Measurements from ENCODE around the gene MYEOV. TPM values are rescaled to one million over a fixed set of nuclear protein-coding genes. Genes with fewer than 3 reads are reported as not detected.

Gene MYEOV
- total and polyA plus RNA-seq, 2 donors (not counting 1 experiment from before 2014, with no cell fraction given) = 0.72 TPM; not detected in 1

DNA sequence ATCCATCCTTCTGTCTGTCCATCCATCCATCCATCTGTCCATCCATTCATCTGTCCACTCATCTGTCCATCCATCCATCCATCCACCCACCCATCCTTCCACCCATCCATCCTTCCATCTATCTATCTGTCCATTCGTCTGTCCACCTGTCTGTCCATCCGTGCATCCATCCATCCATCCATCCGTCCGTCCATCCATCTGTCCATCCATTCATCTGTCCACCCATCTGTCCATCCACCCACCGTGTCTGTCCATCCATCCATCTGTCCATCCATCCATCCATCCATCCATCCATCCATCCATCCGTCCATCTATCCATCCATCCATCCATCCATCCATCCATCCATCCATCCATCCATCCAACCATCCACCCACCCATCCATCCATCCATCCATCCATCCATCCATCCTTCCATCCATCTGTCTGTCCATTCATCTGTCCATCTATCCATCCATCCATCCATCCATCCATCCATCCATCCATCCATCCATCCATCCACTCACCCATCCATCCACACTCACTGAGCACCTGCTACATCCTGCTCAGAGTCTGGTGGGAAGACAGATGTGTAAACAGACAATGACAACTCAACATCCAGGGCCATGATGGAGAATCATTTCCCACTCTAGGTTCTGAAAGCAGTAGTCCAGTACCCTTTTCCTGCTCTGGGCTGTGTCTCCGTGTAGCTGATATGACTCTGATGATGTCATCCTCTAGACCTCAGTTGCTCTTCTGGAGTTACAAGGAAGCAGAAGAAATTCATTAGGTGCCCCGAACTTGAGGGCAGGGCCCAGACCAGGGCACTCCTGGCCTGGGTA is 30.8 kb upstream of the MYEOV start:
- Histone ChIP-seq H3K27me3 (replicated peaks in 1 of 4; ENCODE audit: control extremely low read depth in 1 of 4, control insufficient read depth in 3 of 4, insufficient read depth in 4 of 4, low read length in 3 of 4) (no peaks in the 10 kb centered on the region), H3K4me3 (ENCODE audit: control extremely low read depth in 1 of 5, extremely low read depth in 1 of 5, insufficient read depth in 1 of 5, low read depth in 2 of 5, low read length in 4 of 5) (no peak overlapping the region), H2AFZ (ENCODE audit: insufficient read depth, low read depth, low read length, poor library complexity, severe bottlenecking) (no peak overlapping the region), H3K4me1 (ENCODE audit: control insufficient read depth in 2 of 2, insufficient read depth in 2 of 2, low read length in 2 of 2) (no peaks in the 10 kb centered on the region), H3K27ac (ENCODE audit: low read length in 2 of 2) (no peak overlapping the region), H4K20me1 (ENCODE audit: control insufficient read depth, insufficient read depth, low read length, poor library complexity, severe bottlenecking) (no peaks in the 10 kb centered on the region), H3K36me3 (replicated peaks in 1 of 2; ENCODE audit: control extremely low read depth in 1 of 2, control insufficient read depth in 1 of 2, extremely low read depth in 1 of 2, insufficient read depth in 2 of 2, low read length in 1 of 2) (no peaks in the 10 kb centered on the region), H3K79me2 (ENCODE audit: control insufficient read depth, insufficient read depth, low read length) (no peaks in the 10 kb centered on the region), H3K9me3 (ENCODE audit: control extremely low read depth in 1 of 3, control insufficient read depth in 2 of 3, insufficient read depth in 1 of 3, low read length in 2 of 3) (peaks cover 0 to 3% (median 0%) of the 10 kb centered on the region in 3 donors), H3K9ac (ENCODE audit: low read length) (no peak overlapping the region), H3K4me2 (replicated peaks; ENCODE audit: low read depth, low read length, poor library complexity, severe bottlenecking) (no peak overlapping the region)
- 92% methylated on average over 6 of the region's 8 CpGs for WGBS (ENCODE audit: insufficient coverage)
- Mint-ChIP-seq H3K27me3 (peaks cover 6% of the 10 kb centered on the region), H3K9me3 (ENCODE audit: insufficient read depth) (no peaks in the 10 kb centered on the region), H3K4me1 (no peaks in the 10 kb centered on the region), H3K4me3 (no peak overlapping the region), H3K27ac (no peak overlapping the region)
- ChIA-PET CTCF (no interaction called here), POLR2A (no interaction called here)
- TF ChIP-seq, protein P1, sequence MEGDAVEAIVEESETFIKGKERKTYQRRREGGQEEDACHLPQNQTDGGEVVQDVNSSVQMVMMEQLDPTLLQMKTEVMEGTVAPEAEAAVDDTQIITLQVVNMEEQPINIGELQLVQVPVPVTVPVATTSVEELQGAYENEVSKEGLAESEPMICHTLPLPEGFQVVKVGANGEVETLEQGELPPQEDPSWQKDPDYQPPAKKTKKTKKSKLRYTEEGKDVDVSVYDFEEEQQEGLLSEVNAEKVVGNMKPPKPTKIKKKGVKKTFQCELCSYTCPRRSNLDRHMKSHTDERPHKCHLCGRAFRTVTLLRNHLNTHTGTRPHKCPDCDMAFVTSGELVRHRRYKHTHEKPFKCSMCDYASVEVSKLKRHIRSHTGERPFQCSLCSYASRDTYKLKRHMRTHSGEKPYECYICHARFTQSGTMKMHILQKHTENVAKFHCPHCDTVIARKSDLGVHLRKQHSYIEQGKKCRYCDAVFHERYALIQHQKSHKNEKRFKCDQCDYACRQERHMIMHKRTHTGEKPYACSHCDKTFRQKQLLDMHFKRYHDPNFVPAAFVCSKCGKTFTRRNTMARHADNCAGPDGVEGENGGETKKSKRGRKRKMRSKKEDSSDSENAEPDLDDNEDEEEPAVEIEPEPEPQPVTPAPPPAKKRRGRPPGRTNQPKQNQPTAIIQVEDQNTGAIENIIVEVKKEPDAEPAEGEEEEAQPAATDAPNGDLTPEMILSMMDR (IDR thresholded peaks at IDR 0.05) = no peak
- no peak for TF ChIP-seq EZH2 (IDR thresholded peaks at IDR 0.05; ENCODE audit: borderline replicate concordance, insufficient read depth, low read depth, low read length, poor library complexity, severe bottlenecking)
- intact Hi-C loops (cut with micrococcal nuclease) = no loop called here
- ATAC-seq (ENCODE audit: low read depth) (no peak), DNase-seq (no peak)

DNA sequence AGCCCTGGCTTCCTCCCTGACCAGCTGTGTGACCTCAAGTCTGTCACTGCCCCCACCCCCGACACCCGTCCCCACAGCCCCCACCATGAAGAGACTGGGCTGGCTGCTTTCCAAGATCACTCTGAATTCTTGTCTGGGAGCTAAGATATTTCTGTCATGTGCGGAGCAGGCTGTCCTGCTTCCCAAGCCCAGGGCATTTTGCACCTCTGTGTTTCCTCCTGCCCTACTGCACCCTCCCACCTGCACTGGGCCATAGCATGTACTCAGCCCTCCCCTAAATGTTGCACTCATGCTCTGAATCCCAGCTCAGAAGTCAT is 30.3 kb upstream of the MYEOV start:
- H3K4me3 ChIP-seq (ENCODE audit: control extremely low read depth in 1 of 5, extremely low read depth in 1 of 5, insufficient read depth in 1 of 5, low read depth in 2 of 5, low read length in 4 of 5) = no peak overlapping the region
- no peak overlapping the region for H3K9ac ChIP-seq (ENCODE audit: low read length)
- H2AFZ ChIP-seq (ENCODE audit: insufficient read depth, low read depth, low read length, poor library complexity, severe bottlenecking) = no peak overlapping the region
- Mint-ChIP-seq H3K27me3 (peaks cover 6% of the 10 kb centered on the region), H3K4me3 (no peak overlapping the region), H3K27ac (no peak overlapping the region), H3K4me1 (no peaks in the 10 kb centered on the region), H3K9me3 (ENCODE audit: insufficient read depth) (no peaks in the 10 kb centered on the region)
- no peaks in the 10 kb centered on the region for H4K20me1 ChIP-seq (ENCODE audit: control insufficient read depth, insufficient read depth, low read length, poor library complexity, severe bottlenecking)
- H3K4me2 ChIP-seq (replicated peaks; ENCODE audit: low read depth, low read length, poor library complexity, severe bottlenecking) = no peak overlapping the region
- CTCF ChIA-PET = no interaction called here
- intact Hi-C loops (cut with micrococcal nuclease) = no loop called here
- no peak for DNase-seq
- WGBS (ENCODE audit: insufficient coverage) = 58% methylated on average over 2 of the region's 3 CpGs
- no peaks in the 10 kb centered on the region for H3K36me3 ChIP-seq (replicated peaks in 1 of 2; ENCODE audit: control extremely low read depth in 1 of 2, control insufficient read depth in 1 of 2, extremely low read depth in 1 of 2, insufficient read depth in 2 of 2, low read length in 1 of 2)
- POLR2A ChIA-PET = no interaction called here
- peaks cover 0 to 3% (median 0%) of the 10 kb centered on the region in 3 donors for H3K9me3 ChIP-seq (ENCODE audit: control extremely low read depth in 1 of 3, control insufficient read depth in 2 of 3, insufficient read depth in 1 of 3, low read length in 2 of 3)
- no peaks in the 10 kb centered on the region for H3K4me1 ChIP-seq (ENCODE audit: control insufficient read depth in 2 of 2, insufficient read depth in 2 of 2, low read length in 2 of 2)
- H3K79me2 ChIP-seq (ENCODE audit: control insufficient read depth, insufficient read depth, low read length) = no peaks in the 10 kb centered on the region
- ATAC-seq (ENCODE audit: low read depth) = no peak
- TF ChIP-seq EZH2 (IDR thresholded peaks at IDR 0.05; ENCODE audit: borderline replicate concordance, insufficient read depth, low read depth, low read length, poor library complexity, severe bottlenecking) = no peak
- TF ChIP-seq, protein P1 (IDR thresholded peaks at IDR 0.05) = no peak
- H3K27me3 ChIP-seq (replicated peaks in 1 of 4; ENCODE audit: control extremely low read depth in 1 of 4, control insufficient read depth in 3 of 4, insufficient read depth in 4 of 4, low read length in 3 of 4) = no peaks in the 10 kb centered on the region
- H3K27ac ChIP-seq (ENCODE audit: low read length in 2 of 2) = no peak overlapping the region
